Neural cell (in vitro differentiated cells): Measurements from ENCODE around the gene PATL2.

Experiments used
- CTCF ChIP-seq: fragments of 450-650 bp; IDR thresholded peaks from 2 replicates; pipeline ENCODE4 v1.5.1; 2014; ENCODE audit warnings: antibody characterized with exemption, mild to moderate bottlenecking, moderate library complexity; ENCODE audit not compliant: poor library complexity, severe bottlenecking
- POLR2AphosphoS5 ChIP-seq: IDR thresholded peaks from 2 replicates; pipeline ENCODE4 v1.6.1; 2012
- TAF1 ChIP-seq: IDR thresholded peaks from 2 replicates; pipeline ENCODE4 v1.6.1; 2012; ENCODE audit warnings: low read depth

- TF ChIP-seq TAF1 (no peak), POLR2AphosphoS5 (no peak), CTCF (no peak)
Measured at GRCh38 chr15:44692659-44693058, 18.5 kb downstream of the PATL2 start.
